ENCODE results near the gene PPP1R13L.

GRCh38 chr19:45355910-45356309 is 49.0 kb downstream of the PPP1R13L start:
- TF ChIP-seq CTCF (IDR thresholded peaks at IDR 0.05) (no peak), POLR2A (IDR thresholded peaks at IDR 0.05) (no peak)
